T-helper 2 cell treated with Interferon-gamma antibody and Interleukin-4, amounts not matched to agents 5 μg/mL and 100 μg/mL, for 36 hours (primary cell): Measurements from ENCODE around the gene KIF11.

Experiments used
- DNase-seq: peaks from one replicate; pipeline ENCODE4 v3.0.0; 2021; ENCODE audit warnings: low spot score
- H3K27ac Mint-ChIP-seq: one replicate; pipeline ENCODE4 v1.8.0; 2021; ENCODE audit warnings: mild to moderate bottlenecking, mixed read lengths
- H3K27me3 Mint-ChIP-seq: one replicate; pipeline ENCODE4 v1.8.0; 2021; ENCODE audit warnings: low read depth, mixed read lengths
- H3K36me3 Mint-ChIP-seq: one replicate; pipeline ENCODE4 v1.8.0; 2021; ENCODE audit warnings: low read depth, mixed read lengths
- H3K4me1 Mint-ChIP-seq: one replicate; pipeline ENCODE4 v1.8.0; 2021; ENCODE audit warnings: low read depth, mixed read lengths
- H3K4me3 Mint-ChIP-seq: one replicate; pipeline ENCODE4 v1.8.0; 2022; ENCODE audit warnings: mild to moderate bottlenecking, moderate library complexity, mixed read lengths
- H3K9me3 Mint-ChIP-seq: one replicate; pipeline ENCODE4 v1.8.0; 2021; ENCODE audit warnings: mixed read lengths

The KIF11 gene

GRCh38 chr10:92696606-92697383 lies 103.9 kb downstream of the KIF11 start:
- peaks cover 82% of the 10 kb centered on the region for H3K27me3 Mint-ChIP-seq
- no peaks in the 10 kb centered on the region for H3K36me3 Mint-ChIP-seq
- peaks cover 27% of the 10 kb centered on the region for H3K4me1 Mint-ChIP-seq
- no peaks in the 10 kb centered on the region for H3K9me3 Mint-ChIP-seq
- no peak for DNase-seq
- no peak overlapping the region for H3K4me3 Mint-ChIP-seq
- no peak overlapping the region for H3K27ac Mint-ChIP-seq

DNA sequence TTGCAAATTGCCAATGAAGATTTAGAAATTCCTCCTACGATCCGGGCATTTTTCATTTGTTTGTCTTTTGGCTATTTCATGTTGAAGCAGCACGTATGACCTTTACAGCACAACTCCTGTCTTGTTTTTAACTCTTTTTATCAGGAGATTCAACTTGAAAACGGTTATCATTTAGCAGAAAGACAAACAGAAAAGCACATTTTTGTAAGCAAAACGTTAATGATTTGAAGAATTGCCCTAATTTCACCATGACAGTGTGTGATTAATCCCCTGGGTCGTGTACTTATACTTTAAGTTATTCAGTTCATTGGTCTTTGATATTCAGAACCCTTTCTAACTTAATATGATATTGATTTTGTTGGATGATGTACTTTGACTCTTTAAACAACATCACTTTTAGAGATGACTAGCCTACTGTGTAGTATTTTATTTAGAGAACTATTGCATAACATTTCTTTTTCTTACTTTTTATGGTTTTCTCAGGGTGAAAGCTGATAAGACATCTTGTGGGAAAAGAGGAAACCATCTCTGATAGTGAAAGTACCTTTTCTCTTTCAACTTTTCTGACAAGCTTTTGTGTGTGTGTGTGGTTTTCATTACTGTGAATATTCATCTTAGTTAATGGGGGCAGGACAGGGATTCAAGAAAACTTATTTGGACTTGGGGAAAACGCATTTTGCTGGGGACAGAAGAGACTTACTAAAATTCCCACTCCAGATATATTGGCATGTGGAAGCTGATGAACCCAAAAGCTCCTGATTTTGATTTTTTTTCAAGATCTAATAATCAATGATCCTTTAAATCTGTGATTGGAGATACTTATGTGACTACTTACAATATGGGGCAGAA lies 105.0 kb downstream of the KIF11 start:
- no peak for DNase-seq
- peaks cover 21% of the 10 kb centered on the region for H3K4me1 Mint-ChIP-seq
- no peaks in the 10 kb centered on the region for H3K36me3 Mint-ChIP-seq
- H3K27me3 Mint-ChIP-seq: peaks cover 80% of the 10 kb centered on the region
- peak overlapping the region; percentile 1 for H3K4me3 Mint-ChIP-seq
- H3K9me3 Mint-ChIP-seq: no peaks in the 10 kb centered on the region
- H3K27ac Mint-ChIP-seq: no peak overlapping the region

DNA sequence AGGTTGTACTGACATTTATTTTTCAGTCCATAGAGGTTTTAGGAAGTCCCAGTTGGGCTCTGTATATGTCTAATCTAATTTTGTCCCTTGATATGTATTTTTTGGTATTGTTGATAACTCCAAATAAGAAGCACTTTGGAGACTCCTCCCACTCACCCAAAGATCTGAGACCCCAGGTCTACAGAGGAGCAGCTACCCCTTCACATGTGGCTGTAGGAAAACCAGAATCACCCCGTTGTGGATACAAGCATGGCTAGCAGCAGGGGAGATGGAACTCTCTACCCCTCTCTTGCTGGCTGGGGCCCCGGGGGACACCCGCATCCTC lies 106.2 kb downstream of the KIF11 start:
- no peak for DNase-seq
- Mint-ChIP-seq H3K27me3 (peaks cover 78% of the 10 kb centered on the region), H3K4me1 (peaks cover 21% of the 10 kb centered on the region), H3K36me3 (no peaks in the 10 kb centered on the region), H3K4me3 (peak overlapping the region; percentile 82), H3K27ac (no peak overlapping the region), H3K9me3 (no peaks in the 10 kb centered on the region)

DNA sequence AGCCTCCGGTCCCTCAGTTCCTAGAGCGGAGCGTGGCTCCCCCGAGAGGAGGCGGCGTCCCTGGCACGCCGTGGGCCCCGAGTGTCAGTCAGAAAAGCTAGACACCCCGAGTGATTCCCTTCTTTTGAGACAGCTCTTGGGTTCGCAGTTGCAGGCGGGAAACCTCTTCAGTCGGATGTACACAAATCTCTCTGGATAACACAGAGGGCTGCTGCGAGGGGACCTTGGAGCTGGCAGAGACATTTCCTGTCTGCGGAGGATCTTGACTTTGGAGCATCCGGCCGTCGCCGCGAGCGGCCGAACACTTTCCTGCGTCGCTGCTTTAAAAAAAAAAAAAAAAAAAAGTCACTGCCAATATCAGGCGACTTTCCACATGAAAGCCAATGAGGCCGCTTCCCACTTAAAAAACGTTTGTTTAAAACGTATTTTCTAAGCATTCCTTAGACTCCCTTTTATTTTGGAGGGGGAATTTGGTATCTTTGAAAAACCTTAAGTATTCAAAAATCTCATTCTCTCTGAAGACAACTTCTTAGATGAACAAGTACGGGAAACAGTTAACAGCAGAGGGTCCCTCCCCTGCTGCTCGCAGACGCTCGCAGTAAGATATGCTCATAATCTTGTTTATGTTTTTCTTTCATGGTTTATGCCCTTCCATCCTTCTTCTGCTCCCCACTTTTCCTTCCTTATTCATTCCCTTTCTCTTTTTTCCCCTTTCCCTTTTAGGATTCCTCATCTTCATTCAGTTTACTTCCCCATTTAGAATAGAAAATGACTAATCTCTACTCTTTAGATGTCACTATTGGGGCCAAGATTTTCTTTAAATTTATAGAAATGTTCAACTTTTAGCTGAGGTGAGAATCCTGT lies 106.8 kb downstream of the KIF11 start:
- peaks cover 21% of the 10 kb centered on the region for H3K4me1 Mint-ChIP-seq
- H3K4me3 Mint-ChIP-seq: peak overlapping the region; percentile 82
- H3K36me3 Mint-ChIP-seq: no peaks in the 10 kb centered on the region
- peak; percentile 13 for DNase-seq
- no peaks in the 10 kb centered on the region for H3K9me3 Mint-ChIP-seq
- peaks cover 73% of the 10 kb centered on the region for H3K27me3 Mint-ChIP-seq
- H3K27ac Mint-ChIP-seq: no peak overlapping the region

DNA sequence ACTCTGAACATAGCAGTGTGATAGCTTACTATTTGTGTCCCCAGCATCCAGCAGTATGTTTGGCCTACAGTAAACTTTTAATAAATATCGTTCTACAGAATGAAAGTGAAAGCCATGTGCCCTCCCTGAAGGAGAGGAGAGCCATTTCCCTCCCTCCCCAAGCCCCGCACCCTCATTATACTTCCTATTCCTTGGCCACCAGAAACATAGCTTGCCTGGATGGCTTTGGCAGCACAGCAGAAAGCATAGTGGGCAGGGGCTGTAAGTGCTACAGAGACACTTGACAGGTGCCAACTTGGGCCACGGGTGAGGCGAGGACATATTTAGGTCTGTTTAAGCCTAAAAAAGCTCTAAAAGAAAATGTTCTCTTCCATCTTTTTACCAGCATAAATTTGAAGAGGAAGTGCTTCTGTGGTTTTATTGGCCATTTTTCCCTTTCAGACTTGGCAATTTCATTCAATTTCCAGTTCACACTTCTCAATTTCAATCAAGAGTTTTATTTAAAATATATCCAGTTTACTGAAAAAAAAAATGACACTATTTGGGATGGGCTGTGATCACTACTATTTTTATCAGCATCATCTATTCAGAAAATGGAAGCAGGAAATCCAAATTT lies 109.5 kb downstream of the KIF11 start:
- Mint-ChIP-seq H3K9me3 (no peaks in the 10 kb centered on the region), H3K27me3 (peaks cover 65% of the 10 kb centered on the region)

More for the DNA sequence above, 109.5 kb downstream of the KIF11 start:
- Mint-ChIP-seq H3K36me3 (no peaks in the 10 kb centered on the region), H3K27ac (no peak overlapping the region), H3K4me1 (peaks cover 19% of the 10 kb centered on the region), H3K4me3 (no peak overlapping the region)
- no peak for DNase-seq
